ENCODE data around the gene CLEC2D.
"Not testable (repeated sequence)": the region's sequence is repeated elsewhere in the genome, so short reads cannot be mapped to it uniquely, and the experiment has no call there.

Gene CLEC2D

DNA sequence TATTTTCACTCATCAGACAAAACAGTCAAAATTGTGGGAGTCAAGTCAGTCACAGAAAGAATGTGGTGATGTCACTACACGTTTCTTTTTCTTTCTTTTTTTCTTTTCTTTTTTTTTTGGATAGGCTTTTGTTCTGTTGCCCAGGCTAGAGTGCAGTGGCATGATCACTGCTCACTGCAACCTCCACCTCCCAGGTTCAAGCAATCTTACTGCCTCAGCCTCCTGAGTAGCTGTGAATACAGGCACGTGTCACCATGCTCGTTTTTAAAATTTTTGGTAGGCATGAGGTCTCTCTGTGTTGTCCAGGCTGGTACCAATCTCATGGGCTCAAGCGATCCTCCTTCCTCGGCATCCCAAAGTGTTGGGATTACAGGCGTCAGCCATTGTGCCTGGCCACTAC, 61.1 kb downstream of the CLEC2D start:
- DNase-seq (ENCODE audit: low spot score) = no peak

DNA sequence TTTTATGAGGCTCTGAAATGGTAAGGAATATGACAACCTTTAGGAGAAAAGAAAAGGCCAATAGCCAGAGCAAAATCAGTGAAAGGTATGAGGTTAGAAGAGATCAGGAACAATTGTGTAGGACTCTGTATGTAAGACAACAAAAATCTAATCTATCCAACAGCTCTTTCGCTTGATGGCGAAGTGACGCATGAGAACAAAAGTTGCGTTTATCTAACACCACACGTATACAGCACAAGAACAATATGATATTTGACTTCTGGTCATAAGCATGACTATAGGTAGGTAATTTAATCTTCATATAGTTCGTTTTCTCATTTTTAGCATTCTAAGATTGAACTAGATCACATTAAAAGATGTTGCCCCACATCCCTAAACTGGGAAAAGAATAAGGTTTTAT, 61.9 kb downstream of the CLEC2D start:
- no peak for DNase-seq (ENCODE audit: low spot score)

GRCh38 chr12:9731797-9732196, 62.3 kb downstream of the CLEC2D start:
- no peak for DNase-seq (ENCODE audit: low spot score)

DNA sequence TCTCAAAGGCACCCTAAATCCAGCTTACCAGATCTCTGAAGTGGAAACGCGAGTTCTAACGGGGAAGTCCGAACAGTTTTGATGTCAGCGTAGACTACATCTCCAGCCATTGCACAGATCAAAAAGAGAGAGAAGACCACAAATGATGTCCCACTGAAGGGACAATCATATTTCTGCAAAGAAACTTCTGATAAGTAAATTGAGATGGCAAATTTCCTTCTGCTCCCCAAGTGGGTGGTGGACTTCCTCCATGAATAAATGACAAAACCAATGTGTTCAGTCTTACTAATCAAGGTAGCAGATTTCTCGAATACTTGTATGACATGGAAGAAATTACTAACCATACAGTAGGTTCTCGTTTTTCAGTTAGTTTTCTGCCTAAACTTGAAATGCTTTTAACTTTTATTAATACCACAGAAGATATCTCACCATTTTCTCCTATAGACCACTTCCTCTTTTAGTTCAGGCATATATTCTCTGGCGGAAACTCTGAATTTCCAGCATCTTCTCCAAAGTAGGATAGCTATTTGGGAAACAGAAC, 63.5 kb downstream of the CLEC2D start, which contains the start of gene CLECL1:
TSS of gene CLECL1 (minus strand) at position 177 of the 541 bp plus-strand sequence.
- no peak for DNase-seq (ENCODE audit: low spot score)

- no peak for DNase-seq (ENCODE audit: low spot score)
These were observed 66.1 kb downstream of the CLEC2D start for GRCh38 chr12:9735601-9736000.

DNA sequence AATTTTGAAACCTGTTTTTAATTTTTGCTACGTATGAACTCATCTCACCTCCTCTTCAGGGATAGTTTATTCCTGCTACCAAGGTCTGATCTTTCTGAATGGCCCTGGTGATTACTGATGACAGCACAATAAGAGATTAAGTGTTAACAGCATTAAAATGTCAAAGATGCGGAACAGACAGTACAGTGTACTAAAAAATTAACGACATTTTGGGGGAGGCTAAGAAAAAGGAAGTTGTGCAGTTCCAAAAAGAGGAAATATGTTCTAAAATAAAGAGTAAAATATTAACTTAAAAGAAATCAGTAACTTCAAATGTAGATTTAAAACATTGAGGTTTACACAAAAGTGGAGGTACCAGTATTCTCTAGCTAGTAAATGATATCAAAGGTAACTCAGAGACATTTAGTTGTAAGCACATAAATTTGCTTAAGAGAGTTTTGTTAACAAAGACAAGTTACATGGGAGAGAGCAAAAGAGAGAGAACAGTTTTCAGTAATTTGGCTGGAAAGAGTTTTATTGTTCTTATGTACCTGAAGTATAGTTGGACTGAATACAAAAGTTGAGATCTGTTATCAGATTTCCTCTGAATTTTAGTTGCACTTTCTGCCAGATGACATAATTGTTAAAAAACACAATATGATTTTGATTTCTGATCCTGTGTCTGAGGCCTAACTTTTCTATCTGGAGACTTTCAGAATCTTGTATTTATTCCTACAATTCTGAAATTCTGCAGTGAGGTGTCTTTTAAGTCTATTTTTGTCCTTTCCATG, 67.6 kb downstream of the CLEC2D start:
- DNase-seq (ENCODE audit: low spot score) = no peak

GRCh38 chr12:9738905-9739304, 69.4 kb downstream of the CLEC2D start:
- DNase-seq (ENCODE audit: low spot score) = not testable (repeated sequence)

GRCh38 chr12:9739404-9740105, 70.0 kb downstream of the CLEC2D start:
- DNase-seq (ENCODE audit: low spot score) = not testable (repeated sequence)

GRCh38 chr12:9740106-9740750, 70.7 kb downstream of the CLEC2D start:
- DNase-seq (ENCODE audit: low spot score) = no peak

GRCh38 chr12:9741726-9742125, 72.2 kb downstream of the CLEC2D start:
- DNase-seq (ENCODE audit: low spot score) = no peak

GRCh38 chr12:9742661-9743060, 73.1 kb downstream of the CLEC2D start:
- DNase-seq (ENCODE audit: low spot score) = no peak

DNA sequence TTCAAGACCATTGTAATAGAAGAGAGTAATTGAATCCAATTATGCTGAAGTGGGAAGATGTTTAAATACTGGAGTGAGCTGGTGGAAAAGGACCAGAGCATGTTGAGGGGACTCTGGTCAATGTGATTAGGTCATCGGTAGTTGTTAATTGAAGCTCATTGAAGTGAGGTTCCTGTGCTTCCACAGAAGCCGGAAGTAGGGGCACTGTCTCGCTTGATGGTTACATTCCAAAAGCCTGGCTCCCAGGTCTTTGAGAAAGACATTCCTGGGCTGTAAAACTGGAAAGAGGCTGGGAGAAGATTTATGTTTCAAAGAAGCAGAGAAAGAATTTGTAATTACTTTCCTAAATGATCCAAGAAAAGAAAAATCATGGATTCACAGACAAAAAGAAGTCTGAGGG, 75.7 kb downstream of the CLEC2D start:
- no peak for DNase-seq (ENCODE audit: low spot score)
